GM18858 (cell line): ENCODE data around the gene CALN1.

Experiments used
- ATAC-seq: cut with Tn5 transposase; IDR thresholded peaks from one replicate; pipeline ENCODE4 v1.9.1; 2021; ENCODE audit not compliant: unreplicated experiment

CALN1 gene

DNA sequence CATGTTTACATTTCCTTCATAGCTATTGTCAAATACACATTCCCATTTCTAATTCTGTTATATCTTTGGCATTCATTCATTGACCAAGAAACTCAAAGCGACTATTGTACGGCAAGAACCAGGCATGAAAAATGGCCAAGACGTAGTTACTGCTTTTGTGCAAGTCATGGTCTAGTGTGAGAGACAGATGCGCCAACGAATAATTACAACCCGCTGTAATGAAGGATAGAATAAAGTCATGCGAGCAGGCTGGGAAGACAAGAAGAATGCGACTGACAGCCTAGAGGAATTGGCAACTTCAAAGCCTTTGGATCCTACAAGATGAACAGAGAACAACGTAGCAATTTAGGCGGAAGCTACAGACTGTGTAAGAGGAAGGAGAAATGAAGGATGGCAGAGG, 221.2 kb downstream of the CALN1 start:
- no peak for ATAC-seq

DNA sequence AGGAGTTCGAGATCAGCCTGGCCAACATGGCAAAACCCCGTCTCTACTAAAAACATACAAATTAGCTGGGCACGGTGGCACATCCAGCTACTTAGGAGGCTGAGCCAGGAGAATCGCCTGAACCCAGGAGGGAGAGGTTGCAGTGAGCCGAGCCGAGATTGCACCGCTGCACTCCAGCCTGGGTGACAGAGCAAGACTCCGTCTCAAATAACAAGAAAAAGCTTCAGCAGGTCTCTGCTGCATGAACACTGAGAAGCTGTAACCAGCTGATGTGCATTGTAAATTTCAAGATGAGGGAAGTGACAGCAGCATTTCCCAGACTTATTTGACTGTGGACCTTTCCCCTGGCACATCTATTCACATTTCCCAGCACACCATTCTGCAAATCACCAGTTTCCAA, 222.0 kb downstream of the CALN1 start:
- ATAC-seq, result no peak

DNA sequence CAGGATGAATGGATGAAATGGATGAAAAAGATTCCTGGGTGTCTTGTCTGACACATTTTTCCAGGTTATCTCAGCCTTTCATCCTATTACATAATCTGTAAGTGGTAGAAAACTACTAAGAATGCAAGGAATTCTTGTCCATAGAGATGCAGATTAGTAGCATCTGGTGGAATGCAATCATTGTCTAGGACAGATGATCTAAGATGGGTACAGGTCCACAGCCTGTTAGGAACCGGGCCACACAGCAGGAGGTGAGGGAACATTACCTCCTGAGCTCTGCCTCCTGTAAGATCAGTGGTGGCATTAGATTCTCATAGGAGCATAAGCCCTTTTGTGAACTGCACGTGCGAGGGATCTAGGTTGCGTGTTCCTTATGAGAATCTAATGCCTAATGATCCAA, 225.0 kb downstream of the CALN1 start:
- ATAC-seq, result no peak

DNA sequence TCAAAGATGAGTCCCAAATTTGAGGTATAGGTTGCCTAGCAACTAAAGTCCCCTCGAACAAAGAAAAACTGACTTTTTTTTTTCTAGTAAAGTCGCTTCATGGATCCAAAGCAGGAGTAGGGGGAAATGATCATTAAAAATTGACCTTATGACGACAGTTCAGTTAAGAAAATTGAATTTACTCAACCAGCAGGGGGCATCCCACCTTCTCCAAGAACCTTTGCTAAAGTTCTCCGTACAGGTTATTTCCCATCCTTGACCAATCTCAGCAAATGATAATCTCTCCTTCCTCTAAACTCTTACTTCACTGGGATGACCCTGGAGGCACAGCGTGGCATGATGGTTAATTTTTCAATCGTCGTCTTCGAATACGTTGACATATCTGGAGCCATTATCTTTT, 228.3 kb downstream of the CALN1 start:
- ATAC-seq, result no peak

DNA sequence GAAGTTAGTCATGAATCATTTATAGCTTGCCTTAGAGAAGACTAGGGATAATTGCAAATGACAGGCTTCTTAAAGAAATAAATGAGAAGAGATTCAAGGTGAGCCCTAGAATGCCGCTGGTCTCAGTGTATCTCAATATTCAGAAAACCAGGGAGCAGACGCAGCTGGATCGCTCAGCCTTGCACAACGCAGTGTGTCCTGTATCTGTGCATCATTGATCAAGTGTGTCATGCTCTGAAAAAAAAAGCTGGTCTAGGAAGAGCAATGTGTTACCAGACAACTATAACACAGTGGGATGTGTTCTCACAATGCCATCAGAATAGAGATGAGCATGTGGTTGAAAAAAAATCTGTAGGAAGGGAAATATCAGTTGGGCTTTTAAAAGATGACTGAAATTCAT, 230.1 kb downstream of the CALN1 start:
- ATAC-seq, result no peak

DNA sequence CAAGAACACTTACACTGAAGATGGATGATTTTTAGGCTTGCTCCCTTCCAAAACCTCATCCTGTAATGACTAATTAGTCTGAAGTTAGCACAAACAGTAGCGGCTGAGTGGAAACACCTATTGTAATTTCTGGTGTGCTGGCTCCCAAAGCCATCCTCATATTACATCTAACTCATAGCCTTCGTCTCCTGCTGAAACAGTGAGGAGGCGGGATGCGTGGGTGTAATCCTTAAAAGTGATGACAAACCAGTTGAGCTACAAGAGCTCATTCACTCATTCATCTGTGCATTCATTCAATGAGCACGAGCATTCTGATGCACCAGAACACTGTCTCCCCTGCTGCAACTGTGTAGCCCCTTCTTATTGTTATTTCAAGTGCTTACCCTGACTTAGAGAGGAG, 235.3 kb downstream of the CALN1 start:
- ATAC-seq, result no peak

DNA sequence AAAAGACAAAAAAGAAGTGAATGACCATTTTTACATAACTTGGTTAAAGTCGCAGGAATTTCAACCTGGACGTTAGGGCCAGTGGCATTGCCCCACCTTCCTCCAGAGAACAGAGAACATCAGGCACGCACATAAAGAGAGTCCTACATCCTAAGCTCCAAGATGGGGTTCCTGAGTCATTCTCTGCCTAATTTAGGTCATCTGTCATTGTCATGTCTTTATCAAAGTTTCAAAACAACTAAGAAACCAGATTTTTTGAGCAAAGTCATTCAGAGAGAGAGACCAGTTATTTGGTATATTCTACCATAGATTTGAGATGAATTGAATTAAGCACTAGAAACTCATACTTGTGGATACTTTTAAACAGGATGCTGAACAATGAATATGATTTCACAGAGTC, 241.7 kb downstream of the CALN1 start:
- no peak for ATAC-seq

DNA sequence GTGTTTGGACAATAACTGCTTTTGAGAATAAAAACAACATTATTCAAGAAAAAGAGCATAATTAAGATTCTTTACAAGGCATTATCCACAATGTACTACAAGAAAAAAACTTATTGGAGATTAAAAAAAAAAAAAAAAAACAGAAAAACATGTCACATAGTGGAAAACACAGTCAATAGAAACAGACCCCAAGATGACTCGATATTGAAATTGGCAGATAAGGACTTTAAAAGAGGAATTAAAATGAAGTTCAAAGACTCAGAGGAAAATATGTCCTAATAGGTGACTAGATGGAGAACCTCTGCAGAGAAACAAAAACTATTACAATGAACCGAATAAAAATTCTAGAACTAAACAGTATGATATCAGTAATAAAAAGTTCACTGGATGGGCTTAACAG, 248.9 kb downstream of the CALN1 start:
- no peak for ATAC-seq

DNA sequence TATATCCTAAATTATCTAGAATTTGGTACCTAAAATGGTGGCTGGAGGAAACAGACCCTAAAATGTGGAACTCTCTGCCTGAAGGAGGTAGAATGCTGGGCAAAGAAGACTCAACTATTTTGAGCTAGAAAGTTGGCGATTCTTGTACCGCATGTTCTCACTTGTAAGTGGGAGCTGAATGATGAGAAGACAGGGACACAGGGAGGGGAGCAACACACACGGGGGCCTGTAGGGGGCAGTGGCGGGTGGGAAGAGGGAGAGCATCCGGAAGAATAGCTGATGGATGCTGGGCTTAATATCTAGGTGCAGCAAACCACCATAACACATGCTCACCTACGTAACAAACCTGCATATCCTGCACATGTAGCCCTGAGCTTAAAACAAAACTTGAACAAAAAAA, 250.6 kb downstream of the CALN1 start:
- no peak for ATAC-seq

DNA sequence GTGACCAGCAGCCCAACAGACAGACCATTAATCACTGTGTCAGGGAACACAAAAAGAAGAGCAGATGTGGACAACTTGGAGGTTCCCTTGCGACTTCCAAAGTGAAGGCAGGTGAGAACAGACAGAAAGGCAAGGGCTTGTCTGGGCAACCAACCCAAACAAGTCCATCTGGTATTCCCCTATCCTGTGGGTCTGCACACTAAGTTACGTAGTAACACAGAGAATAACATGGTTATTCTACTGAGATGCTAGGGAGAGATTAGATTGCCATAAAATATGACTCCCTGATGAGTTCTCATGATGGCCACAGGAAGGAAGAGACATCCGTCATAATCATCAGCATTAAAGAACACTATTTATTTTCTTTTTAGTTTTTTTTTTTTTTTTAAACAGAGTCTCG, 252.2 kb downstream of the CALN1 start:
- ATAC-seq, result no peak

DNA sequence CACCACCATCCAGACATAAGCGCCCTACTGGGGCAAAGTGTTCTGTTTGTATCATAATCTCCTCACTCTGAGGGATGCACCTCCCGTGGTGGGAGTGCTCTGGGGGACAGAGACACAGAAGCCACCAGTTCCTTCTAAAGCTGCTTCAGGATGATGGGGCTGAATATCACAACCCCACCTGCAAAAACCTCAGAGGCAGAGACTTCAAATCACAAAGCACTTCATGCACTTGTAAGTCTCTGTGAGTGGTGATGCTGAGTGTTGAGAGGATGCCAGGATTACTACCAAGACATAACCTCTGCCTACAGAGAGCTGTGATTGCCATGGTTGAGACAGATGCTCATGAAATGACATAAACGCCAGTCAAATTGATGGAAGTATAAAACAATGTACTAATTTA, 255.5 kb downstream of the CALN1 start:
- ATAC-seq, result no peak

DNA sequence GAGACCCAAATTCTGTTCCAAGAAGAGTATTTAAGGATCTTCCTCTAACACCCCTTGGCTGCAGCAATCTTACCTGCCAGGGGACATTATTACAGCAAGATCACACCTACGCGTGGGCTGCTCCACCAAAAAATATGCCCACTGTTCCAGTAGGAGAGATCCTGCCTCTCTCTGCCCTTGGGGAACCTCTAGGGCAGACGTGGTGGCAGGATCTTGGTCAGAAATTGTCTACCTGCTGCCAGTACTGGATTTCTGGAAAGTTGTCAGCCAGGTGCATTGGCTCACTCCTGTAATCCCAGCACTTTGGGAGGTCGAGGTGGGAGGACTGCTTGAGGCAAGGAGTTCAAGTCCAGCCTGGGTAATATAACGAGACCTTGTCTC, 259.0 kb downstream of the CALN1 start:
- ATAC-seq, result no peak

DNA sequence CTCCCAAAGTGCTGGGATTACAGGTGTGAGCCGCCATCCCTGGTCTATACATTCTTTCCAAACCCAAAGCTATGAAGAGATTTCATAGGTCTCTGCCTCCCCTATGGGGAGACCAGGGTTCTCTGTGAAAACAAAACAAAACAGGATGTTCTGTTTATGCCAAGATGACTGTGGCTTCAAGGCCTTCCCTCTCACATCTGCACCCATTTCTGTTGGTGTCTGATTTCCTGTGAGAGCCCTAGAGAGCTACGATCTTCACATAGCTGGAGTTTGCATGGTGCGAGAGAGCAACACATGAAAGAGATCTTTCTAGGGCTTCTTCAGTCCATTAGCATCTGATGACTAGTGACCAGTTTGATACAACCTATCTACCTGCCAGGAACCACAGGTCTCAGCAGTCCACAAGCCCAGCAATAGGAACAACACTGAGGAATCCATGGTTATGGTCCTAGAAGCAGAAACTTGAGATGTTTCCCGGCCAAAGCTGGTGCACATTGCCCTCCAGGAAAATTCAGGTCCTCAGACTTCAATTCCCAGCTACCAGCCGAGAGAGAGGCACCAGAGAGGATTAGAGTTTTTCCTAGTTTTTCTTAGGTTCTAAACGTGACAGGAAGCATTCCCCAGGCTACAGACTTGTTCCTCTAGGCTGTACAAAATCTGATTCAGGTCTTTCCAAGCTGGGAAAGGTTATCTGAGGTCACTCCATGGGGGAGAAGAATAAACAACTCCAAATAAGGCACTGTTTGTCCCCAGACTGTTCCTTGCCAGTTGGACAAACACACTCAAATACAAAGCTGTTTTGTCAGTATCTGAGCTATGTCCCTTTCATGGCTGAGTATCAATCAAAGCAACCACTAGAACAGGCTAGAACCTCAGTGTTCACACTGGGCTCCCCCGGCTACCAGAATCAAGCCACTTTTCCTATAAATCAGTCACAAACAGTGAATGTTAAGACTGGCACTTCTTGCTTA, 259.7 kb downstream of the CALN1 start:
- ATAC-seq, result no peak

DNA sequence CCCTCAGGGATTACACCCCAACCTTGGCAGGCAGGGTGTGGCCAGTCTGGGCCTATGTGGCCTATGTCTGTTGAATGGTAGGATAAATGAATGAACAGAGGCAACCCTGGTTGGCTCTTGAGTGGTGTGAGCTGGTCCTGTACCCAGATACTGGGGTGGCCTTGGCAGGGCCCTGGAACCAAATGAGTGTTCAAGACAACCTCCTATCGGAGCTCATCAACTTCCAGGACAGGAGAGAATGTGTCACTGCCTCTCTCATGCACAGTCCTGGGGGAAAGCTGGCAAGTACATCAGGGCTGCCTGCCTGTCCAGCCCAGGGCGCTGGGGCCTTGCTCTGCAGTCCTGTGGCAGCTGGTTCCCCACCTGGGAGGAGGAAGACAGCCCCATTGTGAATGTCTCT, 271.6 kb downstream of the CALN1 start:
- no peak for ATAC-seq

DNA sequence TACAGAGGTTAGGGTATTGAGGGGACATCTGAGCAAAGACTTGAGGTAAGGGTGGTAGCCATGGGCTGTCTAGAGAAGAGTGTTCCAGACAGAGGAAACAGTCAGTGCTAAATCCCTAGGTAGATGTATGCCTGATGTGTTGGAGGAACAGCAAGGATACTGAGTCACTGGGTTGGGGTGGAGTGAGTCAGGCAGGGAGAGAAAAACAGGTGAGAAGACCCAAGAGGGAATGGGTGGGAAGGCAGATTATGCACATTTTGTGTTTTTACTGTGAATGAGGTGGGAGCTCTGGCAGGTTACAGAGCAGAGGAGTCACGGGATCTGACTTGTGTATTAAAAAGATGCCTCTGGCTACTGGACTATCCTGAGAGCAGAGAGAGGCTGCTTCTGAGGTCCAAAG, 285.0 kb downstream of the CALN1 start:
- no peak for ATAC-seq

DNA sequence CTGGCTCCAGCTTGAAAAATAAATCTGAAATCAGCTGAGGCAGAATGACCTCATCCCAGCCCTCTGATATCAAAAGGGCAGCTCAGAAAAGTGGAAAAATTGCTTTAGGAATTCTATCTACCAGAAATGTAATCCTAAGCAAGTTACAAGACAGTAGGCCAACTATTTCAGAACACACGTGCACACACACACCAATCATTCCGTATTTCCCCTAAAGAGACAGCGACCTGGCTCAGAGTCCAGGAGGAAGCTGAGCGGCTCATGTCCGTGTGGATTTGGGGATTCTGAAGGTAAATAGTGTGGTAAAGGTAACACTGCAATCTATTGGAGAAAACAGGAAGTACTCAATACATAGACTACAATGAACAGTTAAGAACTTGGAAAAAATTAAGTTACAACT, 288.2 kb downstream of the CALN1 start:
- no peak for ATAC-seq

DNA sequence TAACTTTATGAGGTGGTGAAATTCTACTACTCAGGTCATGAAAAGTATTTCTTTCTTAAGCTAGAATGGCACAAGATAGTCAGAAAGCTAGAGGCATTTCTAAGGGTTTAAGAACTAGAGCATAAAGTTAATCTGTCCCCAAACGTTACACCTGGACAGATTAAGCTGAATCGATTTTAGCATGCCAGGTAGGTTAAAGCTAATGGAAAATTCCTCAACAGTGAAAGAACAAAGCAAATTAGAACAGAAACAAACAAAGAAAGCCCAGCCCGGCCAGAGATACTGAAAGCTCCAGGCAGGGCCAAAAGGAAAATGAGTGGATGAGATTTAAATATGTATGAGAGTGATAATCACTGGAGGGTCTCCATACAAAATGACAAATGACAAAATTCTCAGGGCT, 293.8 kb downstream of the CALN1 start:
- no peak for ATAC-seq

DNA sequence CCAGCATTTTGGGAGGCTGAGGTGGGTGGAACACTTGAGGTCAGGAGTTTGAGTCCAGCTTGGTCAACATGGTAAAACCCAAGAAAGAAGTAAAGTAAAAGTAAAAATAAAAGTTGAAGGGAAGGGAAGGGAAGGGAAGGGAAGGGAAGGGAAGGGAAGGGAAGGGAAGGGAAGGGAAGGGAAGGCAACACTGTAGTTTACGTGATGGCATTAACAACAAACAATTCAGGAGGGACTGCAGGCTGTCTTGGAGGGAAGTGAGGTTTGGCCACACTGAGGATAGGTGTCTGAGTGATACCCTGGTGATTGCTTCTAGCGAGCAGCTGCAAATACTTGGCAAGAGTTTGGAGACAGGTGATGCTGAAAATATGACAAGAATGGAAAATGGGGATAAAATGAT, 298.0 kb downstream of the CALN1 start:
- no peak for ATAC-seq

DNA sequence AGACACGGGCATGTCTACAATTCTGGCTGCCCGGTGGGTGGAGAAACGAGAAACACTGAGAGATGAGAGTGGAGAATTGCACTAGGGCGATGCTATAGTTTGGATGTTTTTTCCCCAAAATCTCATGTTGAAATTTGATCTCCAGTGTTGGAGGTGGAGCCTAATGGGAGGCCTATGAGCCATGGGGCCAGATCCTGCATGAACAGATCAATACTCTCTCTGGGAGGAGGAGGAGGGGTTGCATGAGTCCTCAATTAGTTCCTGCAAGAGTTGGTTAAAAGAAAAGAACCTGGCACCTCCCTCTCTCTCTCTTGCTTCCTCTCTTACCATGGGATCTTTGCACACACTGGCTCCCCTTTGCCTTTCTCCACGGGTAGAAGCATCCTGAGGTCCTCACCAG, 299.1 kb downstream of the CALN1 start:
- ATAC-seq, result no peak

DNA sequence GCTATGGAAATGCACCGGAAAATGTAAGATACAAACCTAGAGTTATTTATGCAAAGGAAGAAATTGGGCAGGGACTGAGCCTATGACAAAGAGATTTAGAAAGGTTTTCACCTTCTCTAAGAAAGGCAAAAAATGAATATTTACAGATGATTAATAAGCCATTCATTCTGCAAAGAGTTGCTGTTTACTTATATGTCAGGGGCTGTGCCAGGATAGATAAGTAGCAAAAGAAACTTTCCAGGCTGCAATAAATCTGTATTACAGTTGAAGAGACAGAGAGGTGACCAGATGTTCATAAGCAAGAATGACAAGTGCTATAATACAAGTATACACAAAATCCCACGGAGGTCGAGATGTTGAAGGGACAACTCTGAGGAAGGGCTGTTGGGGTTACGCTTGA, 299.6 kb downstream of the CALN1 start:
- no peak for ATAC-seq

DNA sequence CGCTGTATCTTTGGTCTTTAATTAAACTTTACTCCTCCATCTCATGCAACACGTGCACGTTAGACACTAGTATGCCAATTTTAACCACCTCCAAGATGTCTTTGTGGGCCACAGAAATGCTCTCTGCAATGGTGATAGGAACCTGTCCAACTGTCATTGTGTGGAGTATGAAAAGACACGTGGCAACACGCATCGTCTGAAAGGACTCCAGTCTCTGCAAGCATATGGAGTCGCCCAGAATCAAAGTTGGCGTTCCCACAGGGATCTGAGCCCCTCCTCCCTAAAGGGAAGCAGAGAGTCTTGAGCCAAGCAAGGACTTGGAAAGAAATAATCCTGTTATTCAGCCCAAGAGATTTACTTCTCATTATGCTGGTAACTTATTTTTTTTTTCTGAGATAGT, 301.1 kb downstream of the CALN1 start:
- ATAC-seq, result no peak

DNA sequence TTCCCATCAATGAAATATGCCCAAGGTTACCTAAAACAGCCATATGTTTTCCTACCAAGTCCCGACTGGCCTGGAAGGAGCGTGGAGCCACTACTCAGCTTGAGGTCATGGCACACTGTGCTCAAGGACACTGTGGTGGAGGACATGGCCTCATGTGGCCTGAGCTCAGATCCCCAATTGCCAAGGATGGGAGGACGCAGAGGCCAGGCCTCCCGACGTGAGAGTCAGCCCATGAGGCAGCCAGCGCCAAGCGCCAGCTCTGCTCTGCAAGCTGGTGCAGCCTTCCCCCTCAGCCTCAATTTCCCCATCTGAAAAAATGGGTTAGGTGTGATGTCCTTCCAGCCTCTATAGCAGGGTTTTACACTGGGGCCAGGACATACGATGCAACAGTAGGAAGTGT, 302.6 kb downstream of the CALN1 start:
- no peak for ATAC-seq

DNA sequence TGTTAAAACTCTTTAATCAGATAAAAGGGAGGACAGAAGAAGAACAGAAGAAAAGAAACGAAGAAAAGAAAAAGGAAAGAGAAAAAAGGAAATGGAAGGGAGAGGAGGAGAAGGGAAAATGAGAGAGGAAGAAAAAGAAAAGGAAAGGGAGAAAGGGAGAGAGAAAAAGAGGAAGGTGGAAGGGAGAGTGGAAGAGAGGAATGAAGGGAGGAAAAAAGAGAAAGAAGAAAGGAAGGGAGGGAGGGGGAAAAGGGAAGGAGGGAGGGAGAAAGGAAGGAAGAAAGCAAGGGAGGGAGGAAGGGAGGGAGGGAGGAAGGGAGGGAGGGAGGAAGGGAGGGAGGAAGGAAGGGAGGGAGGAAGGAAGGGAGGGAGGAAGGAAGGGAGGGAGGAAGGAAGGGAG, 305.7 kb downstream of the CALN1 start:
- ATAC-seq, result no peak
